GM20431 (cell line): ENCODE results near the gene CTDNEP1.

Experiments
- in situ Hi-C: fragments of 300-500 bp; cut with MseI, MboI; formaldehyde crosslinking; loops from one replicate; pipeline ENCODE4 v1.15.0; 2020; ENCODE audit warnings: low sequenced_read_pairs; ENCODE audit not compliant: unreplicated experiment

The CTDNEP1 gene

GRCh38 chr17:7203391-7203790 lies 48.1 kb downstream of the CTDNEP1 start:
- in situ Hi-C loops, result no loop called here

DNA sequence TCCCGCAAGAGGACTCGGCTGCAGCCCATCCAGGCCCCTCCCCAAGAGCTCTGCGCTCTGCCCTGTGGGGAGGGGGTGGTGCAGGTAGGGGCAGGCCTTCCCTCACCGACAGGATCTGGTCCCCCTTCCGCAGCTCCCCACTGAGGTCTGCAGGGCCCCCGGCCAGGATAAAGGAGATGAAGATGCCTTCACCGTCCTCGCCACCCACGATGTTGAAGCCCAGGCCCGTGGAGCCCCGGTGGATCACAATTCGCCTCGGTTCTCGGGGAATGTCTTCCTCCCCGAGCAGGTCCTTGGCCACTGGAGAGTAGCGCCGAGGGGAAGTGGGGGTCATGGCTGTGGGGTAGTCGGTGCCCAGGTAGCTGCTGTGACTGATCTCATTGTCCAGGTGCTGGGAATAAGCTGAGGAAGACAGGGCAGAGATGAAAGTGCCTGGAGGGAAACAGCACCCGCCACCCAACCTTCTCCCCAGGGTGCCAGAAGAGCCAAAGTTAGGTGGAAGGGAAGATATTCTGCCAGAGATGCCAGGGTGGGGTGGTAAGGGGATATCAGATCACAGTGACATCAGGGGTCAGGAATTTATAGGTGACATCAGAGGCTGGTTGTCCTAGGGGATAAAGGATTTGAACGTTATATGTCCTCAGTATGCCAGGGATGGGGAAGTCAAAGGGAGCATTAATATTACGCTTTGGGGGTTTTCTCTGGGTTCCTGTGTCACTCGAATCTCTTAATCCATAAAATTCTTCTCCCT lies 54.7 kb downstream of the CTDNEP1 start:
- in situ Hi-C loops, result no loop called here

- in situ Hi-C loops, result no loop called here
These were observed 55.6 kb downstream of the CTDNEP1 start for GRCh38 chr17:7195971-7196370.
